ENCODE measurements around the gene TXNRD3.
"Not testable (repeated sequence)": the region's sequence is repeated elsewhere in the genome, so short reads cannot be mapped to it uniquely, and the experiment has no call there.

Gene TXNRD3

DNA sequence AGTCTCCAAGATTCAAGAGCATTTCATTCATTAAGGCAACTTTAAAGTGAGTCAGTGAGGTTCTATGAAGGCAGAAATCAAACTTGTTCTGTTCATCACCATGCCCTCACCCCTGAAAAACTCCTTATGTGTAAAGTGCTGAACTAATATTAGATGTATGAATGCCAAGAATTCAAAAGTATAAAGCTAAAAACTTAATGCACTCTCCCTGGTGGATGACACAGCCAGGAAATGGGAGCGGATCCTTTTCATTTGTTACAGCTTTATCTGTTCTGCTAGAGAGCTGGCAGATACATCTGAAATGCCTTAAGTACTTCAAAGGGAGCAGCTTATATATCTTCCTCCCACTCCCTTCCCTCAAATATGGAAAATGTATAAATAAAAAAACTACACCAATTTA, 8.2 kb downstream of the TXNRD3 start:
- no peak for DNase-seq (ENCODE audit: low spot score)

DNA sequence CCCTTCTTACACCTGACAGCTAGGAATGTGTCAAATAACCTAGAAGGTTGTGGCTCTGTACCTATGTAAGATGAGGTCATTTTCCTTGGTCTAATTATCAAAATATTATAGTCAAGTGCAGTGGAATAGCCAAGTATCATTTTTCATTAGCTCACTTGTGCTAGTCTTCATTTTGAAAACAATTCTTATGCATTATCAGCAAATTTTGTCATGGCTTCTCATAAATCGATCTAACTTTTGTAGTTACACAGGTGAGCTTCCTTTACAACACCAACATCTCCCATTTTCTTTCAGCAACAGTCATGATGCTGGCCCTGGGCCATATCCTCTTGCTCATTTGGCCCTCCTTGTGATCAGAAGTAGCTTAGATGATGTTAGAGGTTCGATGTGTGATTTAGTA, 10.3 kb downstream of the TXNRD3 start:
- no peak for DNase-seq (ENCODE audit: low spot score)

DNA sequence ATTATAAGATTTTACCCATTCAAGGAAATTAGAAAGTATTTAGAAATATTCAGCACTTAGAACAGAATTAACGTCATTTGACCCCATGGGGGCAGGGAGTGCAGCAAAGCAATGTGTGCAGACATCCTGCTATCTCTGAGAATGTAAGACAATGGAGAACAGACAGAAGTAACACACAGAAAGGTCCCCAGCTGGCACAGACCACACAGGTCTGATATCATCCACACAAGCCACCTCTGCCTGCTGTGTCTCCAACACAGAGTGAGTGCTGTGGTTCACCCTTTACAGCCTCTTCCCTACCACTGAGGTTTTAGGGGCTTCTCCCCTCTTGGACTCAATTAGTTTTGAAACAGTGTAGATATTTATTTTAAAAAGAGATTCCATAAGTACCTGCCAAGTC, 16.1 kb downstream of the TXNRD3 start:
- DNase-seq (ENCODE audit: low spot score): no peak

DNA sequence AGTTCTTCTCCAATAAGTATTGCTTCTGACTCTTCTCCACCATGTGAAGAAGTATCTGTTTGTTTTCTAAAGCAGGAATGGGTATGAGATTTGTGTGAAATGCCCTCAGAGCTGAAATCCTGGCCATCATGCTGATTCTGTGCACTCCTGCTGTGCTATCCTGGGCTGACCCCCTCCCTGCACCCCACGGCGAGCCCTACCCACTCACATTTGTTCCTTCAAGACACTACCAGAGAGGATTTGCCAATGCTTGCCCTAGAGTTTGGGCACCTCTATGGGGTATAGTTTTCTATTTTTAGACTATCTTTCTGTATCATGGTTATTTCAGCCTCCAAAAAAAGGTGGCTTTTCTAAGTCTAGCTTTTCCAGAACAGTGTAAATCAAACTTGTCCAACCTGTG, 18.5 kb downstream of the TXNRD3 start:
- no peak for DNase-seq (ENCODE audit: low spot score)

DNA sequence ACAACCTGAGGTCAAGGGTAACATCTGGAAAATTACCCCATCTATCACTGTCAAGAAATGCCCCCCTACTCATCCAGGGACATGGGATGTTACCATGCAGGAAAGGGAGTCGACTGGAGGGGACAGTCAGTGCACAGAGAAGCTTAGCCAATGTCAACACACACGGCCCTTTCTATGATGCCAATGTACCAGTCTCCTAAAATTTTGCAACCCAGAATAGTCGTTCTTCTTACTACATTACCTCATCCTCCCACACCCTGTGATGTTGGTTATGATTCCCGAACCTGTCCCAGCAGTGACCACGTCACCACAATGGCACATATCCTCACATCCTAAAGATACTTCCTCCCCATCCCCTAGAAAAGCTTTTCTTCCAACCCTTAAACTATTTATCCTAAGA, 20.1 kb downstream of the TXNRD3 start:
- no peak for DNase-seq (ENCODE audit: low spot score)

DNA sequence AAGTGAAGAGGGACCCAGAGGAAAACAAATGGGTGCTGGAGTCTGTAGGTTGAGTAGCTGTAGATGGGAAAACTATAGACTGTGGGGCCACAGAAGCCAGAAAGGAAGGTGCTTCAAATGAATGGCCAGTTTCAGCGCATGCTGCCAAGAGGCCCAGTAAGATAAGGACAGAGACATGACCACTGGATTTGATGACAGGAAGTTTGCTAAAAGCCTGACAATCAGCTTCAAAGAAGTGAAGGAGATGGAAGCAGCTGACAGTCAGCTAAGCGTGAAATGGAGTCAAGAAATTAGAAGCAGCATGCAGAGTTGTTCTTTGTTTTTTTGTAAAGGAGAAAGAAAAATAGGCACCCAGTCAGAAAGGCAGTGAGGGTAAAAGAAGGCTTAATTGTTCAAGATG, 24.9 kb downstream of the TXNRD3 start:
- DNase-seq (ENCODE audit: low spot score): no peak

DNA sequence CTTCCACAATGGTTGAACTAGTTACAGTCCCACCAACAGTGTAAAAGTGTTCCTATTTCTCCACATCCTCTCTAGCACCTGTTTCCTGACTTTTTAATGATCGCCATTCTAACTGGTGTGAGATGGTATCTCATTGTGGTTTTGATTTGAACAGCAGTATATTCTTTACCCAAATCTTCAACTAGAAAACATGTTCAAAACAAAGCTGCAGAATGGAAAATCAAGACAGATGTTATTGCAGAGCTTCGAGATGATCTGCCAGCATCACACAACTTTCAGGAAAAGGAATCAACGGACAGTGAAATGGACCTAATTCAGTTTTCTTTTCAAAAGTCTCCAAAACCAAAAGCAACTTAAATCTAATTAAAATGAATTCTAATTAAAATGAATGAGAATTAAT, 29.2 kb downstream of the TXNRD3 start:
- not testable (repeated sequence) for DNase-seq (ENCODE audit: low spot score)

DNA sequence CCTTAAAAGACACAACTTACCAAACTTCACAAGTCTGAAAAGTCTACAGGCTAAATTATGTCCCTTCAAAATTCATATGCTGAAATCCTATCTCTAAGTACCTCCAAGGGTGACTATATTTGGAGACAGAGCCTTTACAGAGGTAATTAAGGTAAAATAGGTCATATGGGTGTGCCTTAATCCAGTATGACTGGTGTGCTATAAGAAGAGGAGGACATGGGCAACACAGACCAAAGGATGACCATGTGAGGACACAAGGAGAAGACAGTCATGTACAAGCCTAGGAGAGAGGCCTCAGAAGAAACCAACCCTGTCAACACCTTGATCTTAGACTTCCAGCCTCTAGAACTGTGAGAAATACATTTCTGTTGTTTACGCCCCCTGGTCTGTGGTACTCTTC, 32.2 kb downstream of the TXNRD3 start:
- no peak for DNase-seq (ENCODE audit: low spot score)

DNA sequence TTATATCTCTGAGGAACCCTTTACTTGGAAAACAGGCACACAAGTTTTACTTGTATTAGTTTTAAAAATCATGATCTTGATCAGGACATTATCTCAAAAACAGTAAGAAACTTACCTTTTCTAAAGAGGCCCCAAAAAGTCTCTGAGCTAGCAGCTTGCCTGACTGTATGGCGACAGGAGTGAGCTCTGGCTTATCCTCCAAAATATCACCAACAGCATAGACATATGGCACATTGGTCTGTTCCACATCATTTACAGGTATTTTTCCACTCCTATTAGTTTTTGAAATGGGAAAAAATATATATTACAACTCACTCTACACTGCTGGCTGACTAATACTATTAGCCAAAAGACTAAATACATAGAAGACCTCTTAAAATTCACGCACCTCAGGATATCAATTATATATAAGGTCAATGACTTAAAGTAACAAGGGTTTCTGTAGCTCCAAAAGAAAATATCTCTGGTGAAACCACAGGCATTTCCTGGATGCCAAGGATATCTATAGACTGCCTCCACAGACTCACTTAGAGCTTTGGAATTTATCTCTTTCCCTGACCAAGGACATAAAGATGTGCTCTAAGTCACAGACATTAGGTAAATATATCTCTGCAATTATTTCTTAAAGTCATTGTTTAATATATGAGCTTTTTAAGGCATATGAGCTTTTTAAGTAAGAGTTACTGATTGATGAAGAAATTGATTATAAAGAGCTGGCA, 33.1 kb downstream of the TXNRD3 start:
- no peak for DNase-seq (ENCODE audit: low spot score)

DNA sequence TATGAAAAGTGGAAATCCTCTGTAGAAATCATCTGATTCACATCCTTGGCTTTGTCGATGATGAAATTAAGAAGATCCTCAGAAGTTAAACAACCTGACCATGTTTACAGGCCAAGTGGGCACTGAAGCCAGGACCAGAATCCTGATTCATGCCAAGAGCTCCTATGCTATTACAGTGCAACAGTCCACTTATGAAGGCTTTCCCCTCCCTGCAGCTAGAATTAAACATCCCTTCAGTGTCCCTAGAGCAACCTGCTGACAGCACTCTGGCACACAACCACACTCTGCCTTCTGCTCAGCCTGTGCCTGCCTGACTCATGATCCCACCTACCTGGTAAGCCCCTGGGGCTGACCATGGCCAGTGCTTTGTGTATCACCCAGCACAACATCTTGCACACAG, 33.8 kb downstream of the TXNRD3 start:
- DNase-seq (ENCODE audit: low spot score): peak; percentile 33

DNA sequence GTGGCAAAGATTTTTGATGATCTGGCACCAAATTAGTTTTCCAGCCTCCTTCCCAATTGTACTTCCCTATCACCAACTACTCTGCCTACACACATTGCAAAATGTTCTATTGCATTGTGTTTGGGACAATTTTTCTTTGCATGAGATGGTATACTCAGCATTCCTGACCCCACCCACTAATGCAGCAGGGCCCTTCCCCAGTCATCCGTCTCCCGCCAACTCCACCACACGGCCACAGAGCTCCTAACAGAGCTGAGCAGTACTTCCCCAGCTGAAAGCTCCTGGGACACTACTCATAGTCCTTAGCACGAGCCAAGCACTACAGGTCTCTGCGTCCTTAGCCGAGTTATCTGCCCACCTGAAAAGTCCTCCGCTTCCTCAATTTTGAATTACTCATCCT, 34.2 kb downstream of the TXNRD3 start:
- DNase-seq (ENCODE audit: low spot score): no peak

DNA sequence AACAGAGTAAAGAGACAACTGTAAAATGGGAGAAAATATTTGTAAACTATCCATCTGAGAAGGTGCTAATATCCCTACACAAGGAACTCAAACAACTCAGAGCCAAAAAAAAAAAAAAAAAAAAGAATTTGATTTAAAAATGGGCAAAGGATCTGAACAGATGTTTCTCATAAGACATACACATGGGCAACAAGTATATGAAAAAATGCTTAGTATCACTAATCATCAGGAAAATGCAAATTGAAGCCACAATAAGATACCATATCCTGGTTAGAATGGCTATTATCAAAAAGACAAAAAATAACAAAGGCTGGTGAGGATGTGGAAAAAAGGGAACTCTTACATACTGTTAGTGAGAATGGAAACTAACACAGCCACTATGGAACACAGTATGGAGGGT, 36.2 kb downstream of the TXNRD3 start:
- DNase-seq (ENCODE audit: low spot score): no peak

DNA sequence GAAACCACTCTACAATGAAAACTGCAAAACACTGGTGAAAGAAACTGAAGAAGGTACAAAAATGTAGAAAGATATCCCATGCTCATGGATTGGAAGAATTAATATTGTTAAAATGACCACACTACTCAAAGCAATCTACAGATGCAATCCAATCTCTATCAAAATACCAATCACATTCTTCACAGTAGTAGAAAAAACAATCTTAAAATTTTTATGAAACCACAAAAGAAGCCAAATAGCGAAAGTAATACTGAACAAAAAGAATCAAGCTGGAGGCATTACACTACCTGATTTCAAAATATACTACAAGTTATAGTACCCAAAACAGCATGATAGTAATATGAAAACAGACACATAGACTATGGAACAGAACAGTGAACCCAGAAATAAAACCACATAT, 36.9 kb downstream of the TXNRD3 start:
- no peak for DNase-seq (ENCODE audit: low spot score)

DNA sequence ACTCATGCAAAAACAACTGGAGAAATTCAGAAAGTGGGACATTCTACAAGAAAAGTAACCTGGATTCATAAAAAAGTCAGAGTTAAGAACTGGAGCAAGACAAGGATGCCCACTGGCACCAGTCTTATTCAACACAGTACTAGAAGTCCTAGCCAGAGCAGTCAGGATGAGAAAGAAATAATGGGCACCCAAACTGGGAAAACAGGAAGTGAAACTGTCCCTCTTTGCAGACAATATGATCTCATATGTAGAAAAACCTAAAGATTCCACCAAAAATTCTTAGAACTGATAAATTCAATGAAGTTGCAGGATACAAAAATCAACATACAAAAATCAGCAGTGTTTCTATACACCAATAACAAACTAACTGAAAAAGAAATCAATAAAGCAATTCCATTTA, 37.4 kb downstream of the TXNRD3 start:
- DNase-seq (ENCODE audit: low spot score): no peak

DNA sequence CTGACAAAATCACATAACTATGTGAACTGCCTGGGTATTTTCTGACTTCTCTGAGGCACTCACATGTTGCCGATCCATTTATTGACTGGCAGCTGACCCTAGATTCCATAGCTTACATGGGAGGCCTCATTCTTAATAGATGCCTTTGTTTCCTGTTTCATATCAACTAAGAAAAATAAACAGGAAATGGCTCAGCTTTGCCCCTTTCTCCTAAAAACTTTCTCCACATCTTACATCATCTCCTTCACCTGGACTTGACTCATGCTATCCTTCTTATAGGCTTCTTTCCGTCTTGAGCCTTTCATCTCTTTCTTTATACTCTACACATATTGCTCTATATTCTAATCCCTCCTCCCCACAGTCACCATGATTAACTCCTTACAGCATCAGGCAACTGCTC, 38.0 kb downstream of the TXNRD3 start:
- DNase-seq (ENCODE audit: low spot score): no peak

DNA sequence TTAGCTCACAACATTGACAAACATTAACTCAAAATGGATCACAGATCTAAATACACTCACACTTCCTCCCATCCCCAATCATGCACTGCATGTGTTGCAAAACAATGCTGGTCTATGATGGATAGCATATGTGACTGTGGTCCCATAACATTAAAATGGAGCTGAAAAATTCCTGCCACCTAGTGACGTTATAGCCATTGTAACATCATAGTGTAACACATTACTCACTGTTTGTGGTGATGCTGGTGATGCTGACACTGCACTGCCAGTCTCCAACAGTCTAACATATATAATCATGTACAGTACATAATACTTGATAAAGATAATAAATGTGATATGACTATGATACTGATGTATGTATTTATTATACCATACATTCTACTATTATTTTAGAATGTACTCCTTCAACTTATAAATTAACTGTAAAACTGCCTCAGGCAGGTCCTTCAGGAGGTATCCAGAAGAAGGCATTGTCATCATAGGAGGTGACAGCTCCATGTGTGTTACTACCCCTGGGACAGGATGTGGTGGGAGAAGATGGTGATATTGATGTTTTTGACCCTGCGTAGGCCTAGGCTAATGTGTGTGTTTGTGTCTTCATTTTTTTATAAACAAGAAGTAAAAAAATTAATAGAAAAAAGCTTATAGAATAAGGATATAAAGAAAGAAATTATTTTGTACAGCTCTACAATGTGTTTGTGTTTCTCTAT, 41.3 kb downstream of the TXNRD3 start:
- DNase-seq (ENCODE audit: low spot score): no peak

DNA sequence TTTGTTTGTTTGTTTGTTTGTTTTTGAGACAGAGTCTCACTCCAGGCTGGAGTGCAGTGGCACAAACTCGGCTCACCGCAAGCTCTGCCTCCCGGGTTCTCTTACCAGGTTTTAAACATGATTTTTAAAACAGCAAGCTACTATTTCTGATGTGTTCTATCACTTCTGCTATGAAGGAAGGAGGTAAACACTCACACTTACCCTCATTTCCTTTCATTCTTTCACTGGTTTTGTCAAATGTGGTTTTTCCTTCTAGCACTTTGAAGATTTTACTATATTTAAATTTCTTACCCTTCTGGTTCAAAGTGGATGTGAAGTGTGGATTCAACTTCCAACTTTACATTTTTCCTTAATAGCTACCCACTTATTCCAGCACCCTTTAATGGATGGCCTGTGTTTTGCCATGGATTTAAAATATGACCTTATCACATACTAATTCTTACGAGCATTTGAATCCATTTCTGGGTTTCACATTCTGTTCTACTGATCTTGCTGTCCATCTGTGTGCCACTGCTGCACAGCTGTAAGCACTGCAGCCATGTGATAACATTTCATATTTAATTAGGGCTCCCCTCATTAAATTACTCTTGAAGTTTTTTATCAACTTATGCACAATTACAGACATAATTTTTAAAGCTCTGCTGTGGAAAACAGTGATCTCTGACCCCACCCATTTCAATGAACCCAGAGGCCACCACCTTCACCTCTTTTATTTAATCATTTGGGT, 42.3 kb downstream of the TXNRD3 start:
- DNase-seq (ENCODE audit: low spot score): no peak

DNA sequence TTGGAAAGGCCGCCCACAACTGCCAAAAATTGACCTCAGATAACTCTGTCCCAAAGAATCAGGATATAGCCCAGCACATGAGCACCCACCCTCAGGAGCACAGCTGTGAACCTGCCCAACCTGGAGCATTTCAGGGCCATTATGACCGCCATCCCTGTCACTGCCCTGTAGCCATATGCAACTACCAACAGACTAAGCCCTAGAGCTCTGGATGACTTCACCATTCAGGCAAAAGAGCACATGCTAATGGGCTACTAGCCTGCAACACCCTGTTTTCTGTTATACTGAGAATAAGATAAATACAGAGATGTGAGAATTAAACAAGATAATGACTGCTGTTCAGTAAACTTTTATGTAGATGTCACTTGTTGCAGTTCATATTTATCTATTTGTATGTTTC, 45.0 kb downstream of the TXNRD3 start:
- no peak for DNase-seq (ENCODE audit: low spot score)

DNA sequence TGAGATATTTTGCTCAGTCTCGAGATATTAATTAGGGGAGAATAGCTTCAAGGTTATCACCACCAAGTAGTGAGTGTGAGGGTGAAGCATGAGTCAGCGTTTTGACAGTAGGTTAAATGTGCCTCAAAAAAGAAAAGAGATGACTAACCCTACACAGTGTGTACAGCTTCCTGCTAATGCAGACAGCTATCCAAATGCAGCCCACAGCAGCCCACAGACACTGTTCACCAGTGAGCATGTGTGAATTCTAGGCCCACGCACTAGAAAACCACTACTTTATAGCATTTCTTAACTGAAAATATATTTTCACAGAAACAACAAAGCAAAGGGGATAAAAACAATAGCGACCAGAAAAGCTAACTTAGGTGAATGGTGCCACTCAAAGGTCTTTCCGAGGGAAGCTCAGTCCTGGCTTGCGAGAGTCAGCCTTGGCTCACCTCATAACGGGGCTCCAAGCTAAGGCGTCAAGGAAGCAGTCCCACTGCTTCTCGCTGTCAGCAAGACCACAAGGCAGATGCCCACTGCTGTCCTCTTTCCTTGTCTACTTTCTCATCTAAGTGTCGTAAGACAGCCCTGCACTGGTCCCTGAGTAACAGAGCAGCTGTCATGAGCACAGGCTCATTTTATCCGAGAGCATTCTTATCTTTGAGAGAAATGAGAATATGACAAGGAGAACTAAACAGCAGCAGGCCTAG, 47.6 kb downstream of the TXNRD3 start:
- DNase-seq (ENCODE audit: low spot score): peak; percentile 43

DNA sequence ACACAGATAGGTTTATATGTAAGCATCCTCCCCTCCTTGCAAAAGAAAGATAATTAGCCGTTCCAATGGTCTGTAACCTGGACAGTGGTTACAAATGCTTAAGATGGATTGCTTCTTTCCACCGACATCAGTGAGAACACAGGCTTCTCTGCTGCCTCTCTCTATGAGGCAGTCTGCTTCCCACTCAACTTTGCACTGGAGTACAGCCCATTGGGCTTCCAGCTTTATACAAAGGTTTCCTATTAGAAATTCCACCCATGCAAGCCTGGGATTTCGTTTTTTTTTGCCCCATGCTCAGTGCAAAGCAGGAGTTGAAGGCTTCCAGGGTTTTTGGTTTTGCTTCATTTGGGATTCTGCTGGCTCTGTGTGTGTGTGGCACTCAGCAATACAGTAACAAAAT, 48.9 kb downstream of the TXNRD3 start:
- no peak for DNase-seq (ENCODE audit: low spot score)

DNA sequence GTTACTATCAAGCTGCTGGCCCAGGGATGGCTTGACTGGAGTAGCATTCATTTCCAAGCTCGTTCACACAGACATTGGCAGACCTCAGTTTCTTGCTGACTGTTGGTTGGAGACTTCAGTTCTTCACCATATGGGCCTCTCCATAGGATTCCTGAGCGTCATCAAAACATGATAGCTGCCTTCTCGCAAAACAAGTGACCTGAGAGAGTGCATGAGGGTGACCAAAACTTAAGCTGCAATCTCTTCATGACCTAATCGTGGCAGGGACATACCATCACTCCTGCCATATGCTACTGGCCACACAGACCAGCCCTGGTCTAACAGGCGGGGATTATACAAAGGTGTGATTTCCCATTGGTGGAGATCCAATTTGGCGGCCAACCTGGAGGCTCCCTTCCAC, 50.2 kb downstream of the TXNRD3 start:
- DNase-seq (ENCODE audit: low spot score): no peak

DNA sequence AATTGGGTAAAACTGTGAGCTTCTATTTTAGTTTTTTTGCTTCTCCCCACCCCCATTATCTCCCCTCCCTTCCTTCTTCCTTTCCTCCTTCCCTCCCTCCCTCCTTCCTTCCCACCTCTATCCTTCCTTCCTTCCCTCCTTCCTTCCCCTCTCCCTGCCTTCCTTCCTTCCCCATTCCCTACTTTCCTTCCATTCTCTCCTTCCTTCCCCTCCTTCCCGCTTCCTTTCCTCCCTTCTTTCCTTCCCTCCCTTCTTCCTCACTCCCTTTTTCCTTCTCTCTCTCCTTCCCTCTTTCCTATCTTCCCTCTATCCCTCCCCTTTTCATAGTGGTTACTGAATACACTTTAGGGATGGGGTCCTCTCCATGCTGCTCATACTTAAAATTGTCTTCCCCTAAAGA, 55.8 kb downstream of the TXNRD3 start:
- DNase-seq (ENCODE audit: low spot score): no peak

DNA sequence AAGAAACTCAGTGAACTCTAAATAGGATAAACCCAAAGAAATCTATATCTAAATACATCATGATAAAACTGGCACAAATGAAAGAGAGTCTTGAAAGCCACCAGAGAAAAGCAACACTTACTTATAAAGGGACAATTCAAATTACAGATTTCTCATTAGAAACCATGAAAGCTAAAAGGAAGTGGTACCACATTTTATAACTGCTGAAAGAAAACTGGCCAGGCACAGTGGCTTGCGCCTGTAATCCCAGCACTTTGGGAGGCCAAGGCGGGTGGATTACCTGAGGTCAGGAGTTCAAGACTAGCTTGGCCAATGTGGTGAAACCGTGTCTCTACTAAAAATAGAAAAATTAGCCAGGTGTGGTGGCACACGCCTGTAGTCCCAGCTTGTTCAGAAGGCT, 59.4 kb downstream of the TXNRD3 start:
- DNase-seq (ENCODE audit: low spot score): not testable (repeated sequence)
